Motor neuron (in vitro differentiated cells): ENCODE measurements around the gene CCDC191. TPM values are rescaled to one million over a fixed set of nuclear protein-coding genes. Genes with fewer than 3 reads are reported as not detected.

Experiments
- ATAC-seq, 8 experiments: fragments of 200-7000 bp; cut with Tn5 transposase; replicated peaks in 6 of 8; 2 replicates each; pipeline ENCODE4 v1.8.0; 2021; ENCODE audit warnings: mild to moderate bottlenecking in 8 of 8, moderate library complexity in 8 of 8
- H3K27ac ChIP-seq, 2 donors: fragments of 250-450 bp; sonication (Bioruptor Pico); 2 replicates each; pipeline ENCODE4 v1.9.0; 2021; ENCODE audit warnings: antibody characterized with exemption in 2 of 2, mild to moderate bottlenecking in 2 of 2, moderate library complexity in 1 of 2
- H3K4me1 ChIP-seq, 2 donors: fragments of 250-450 bp; sonication (Bioruptor Pico); replicated peaks in 1 of 2; 2 replicates each; pipeline ENCODE4 v1.6.1; 2021; ENCODE audit warnings: antibody characterized with exemption in 2 of 2, mild to moderate bottlenecking in 2 of 2, moderate library complexity in 1 of 2
- H3K4me3 ChIP-seq, 5 donors: fragments of 250-450 bp; sonication (Bioruptor Pico); 2 replicates each; pipeline ENCODE4 v1.9.0; 2021; ENCODE audit warnings: antibody characterized with exemption in 5 of 5, mild to moderate bottlenecking in 5 of 5, moderate library complexity in 4 of 5
- WGBS, 10 experiments: fragments of 450-650 bp; shearing (Covaris generic); methylation state at CpG; one replicate each; pipeline ENCODE4 v1.0.0; 2022; 5-methylcytosine and 5-hydroxymethylcytosine counted together
- in situ Hi-C, 9 experiments: fragments of 400-800 bp; cut with MboI; loops; one replicate each; pipeline ENCODE4 v1.15.0; 2021; ENCODE audit warnings: low sequenced_read_pairs in 9 of 9, low pct_unique_long_range_greater_than_20kb in 2 of 9; ENCODE audit not compliant: unreplicated experiment in 9 of 9
- total RNA-seq, 8 experiments: library from RNA; unstranded; fragments of 300-600 nt; gene quantifications; 2 replicates each; pipeline versions ENCODE4 v1.2.3 to v1.2.4, GENCODE V29; 2022

The CCDC191 gene
- total RNA-seq, 8 experiments from 2014 or later, result 2.9 to 15.6 (median 7.6) TPM

DNA sequence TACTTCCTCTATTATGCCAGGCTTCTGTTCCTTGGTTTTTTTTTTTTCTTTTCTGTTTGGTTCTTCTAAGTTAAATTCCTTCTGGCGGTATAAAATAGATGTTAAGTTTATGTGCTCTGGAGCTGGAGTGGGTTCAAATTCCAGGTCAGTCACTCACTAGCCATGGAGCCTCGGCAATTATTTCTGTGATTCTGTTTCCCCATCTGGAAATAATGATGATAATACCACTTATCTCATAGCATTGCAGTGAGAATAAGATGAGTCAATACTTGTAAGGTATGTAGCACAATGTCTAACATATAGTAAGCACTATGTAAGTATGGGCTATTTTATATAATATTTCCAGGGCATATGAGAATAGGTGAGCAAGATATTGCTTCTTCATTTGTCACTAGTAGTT lies 141.7 kb downstream of the CCDC191 start:
- Histone ChIP-seq H3K27ac (no peak overlapping the region), H3K4me1 (no peaks in the 10 kb centered on the region), H3K4me3 (no peak overlapping the region)
- in situ Hi-C loops, result loop anchor here in 1 of 9 experiments (10.0 kb wide), 1 partner anchor 70 kb away; no protein-coding TSS in a partner anchor
- 0 to 100% (median 36%) methylated on average over 1 to 2 of the region's 2 CpGs; no CpG with 5 or more reads in 2 of the 10 experiments for WGBS, 10 experiments
- ATAC-seq, result no peak

Other genes with a start within 250 kb of the CCDC191 start
- gene GRAMD1C, start 217.7 kb downstream of the CCDC191 start, total RNA-seq, result 1 to 10 TPM in 7 of 8 experiments, under 1 TPM in 1; 0.45 to 6.1 (median 2.6) TPM
- gene ZDHHC23, start 108.5 kb downstream of the CCDC191 start, total RNA-seq, result 1 to 10 TPM in 7 of 8 experiments, under 1 TPM in 1; 0.46 to 3.5 (median 2.1) TPM
- 10 to 100 TPM in 6 of 8 experiments, 1 to 10 TPM in 2; 9.2 to 33.2 (median 18.6) TPM for gene QTRT2, start 211 bp upstream of the CCDC191 start, total RNA-seq
- under 1 TPM in 4 of 8 experiments, not detected in 4; 0.21 to 0.33 (median 0.25) TPM for gene DRD3, start 122.5 kb upstream of the CCDC191 start, total RNA-seq
- gene ZNF80, start 181.1 kb upstream of the CCDC191 start, total RNA-seq, result under 1 TPM in 7 of 8 experiments, not detected in 1; 0.10 to 0.60 (median 0.17) TPM
- gene TIGIT, start 237.5 kb upstream of the CCDC191 start, total RNA-seq, result 1 to 10 TPM in 3 of 8 experiments, under 1 TPM in 5; 0.17 to 1.5 (median 0.54) TPM